Right cardiac atrium (tissue), 5 donors: ENCODE data around the gene SRI. TPM values are rescaled to one million over a fixed set of nuclear protein-coding genes. Genes with fewer than 3 reads are reported as not detected.

ENCODE experiments used
- ATAC-seq, 2 donors: fragments of 200-7000 bp; cut with Tn5 transposase; one replicate each; pipeline versions ENCODE4 v1.8.0 to v1.9.1; 2020; ENCODE audit warnings: moderate library complexity in 2 of 2, mild to moderate bottlenecking in 1 of 2
- DNase-seq, 3 donors: peaks; one replicate each; pipeline ENCODE4 v3.0.0-alpha.2; 2020
- H3K27ac ChIP-seq: one replicate; pipeline ENCODE4 v1.5.1; 2013; ENCODE audit warnings: mild to moderate bottlenecking, low read length, control low read depth, moderate library complexity
- H3K27me3 ChIP-seq: one replicate; pipeline ENCODE4 v1.6.1; 2013; ENCODE audit not compliant: control insufficient read depth, insufficient read depth
- H3K4me1 ChIP-seq: one replicate; pipeline ENCODE4 v1.6.1; 2013; ENCODE audit warnings: low read length; ENCODE audit not compliant: control insufficient read depth, insufficient read depth
- H3K4me3 ChIP-seq: one replicate; pipeline ENCODE4 v1.5.1; 2013; ENCODE audit warnings: low read length, control low read depth
- H3K9me3 ChIP-seq: one replicate; pipeline ENCODE4 v1.6.1; 2013; ENCODE audit warnings: low read length; ENCODE audit not compliant: control insufficient read depth
- WGBS: extraction: QIAGEN DNeasy Blood & Tissue Kit; methylation state at CpG from one replicate; pipeline ENCODE4 v1.1.7; 2013; 5-methylcytosine and 5-hydroxymethylcytosine counted together
- intact Hi-C, 4 donors: fragments of 100-400 bp; cut with DNase I; formaldehyde crosslinking; loops; one replicate each; pipeline versions ENCODE4 v1.11.0 to v1.14.0; 2022 to 2023
- polyA plus RNA-seq: library from polyadenylated mRNA; stranded (reverse); fragments of 200-250 nt; gene quantifications from one replicate; pipeline ENCODE4 v1.2.3, GENCODE V29; 2013
- total RNA-seq, 4 donors: library from RNA; stranded (reverse); fragmentation: NEBNext Ultra II Directional; extraction: Animal tissue kit (Norgen Biotek cat#: 25700); gene quantifications; one replicate each; pipeline ENCODE4 v1.2.1, GENCODE V29; 2021
- donor health status: healthy with polysubstance abuse.
- donor health status: DM: no; HTN: yes; CAD: no.
- donor health status: DM: no; HTN: no; CAD: no.
- donor health status: DM: no; HTN: yes; CAD: no; lungs with severe emphysema.
- donor health status: DM: yes; HTN: yes; CAD: no.

The SRI gene
- total and polyA plus RNA-seq, 5 donors = 62.1 to 103 (median 84.3) TPM

- Histone ChIP-seq H3K4me1 (no peaks in the 10 kb centered on the region), H3K27me3 (no peaks in the 10 kb centered on the region), H3K4me3 (no peak overlapping the region), H3K27ac (no peak overlapping the region), H3K9me3 (peaks cover 8% of the 10 kb centered on the region)
- no peak for ATAC-seq
- intact Hi-C loops = no loop called here
- no peak for DNase-seq
These were observed 37.1 kb upstream of the SRI start for GRCh38 chr7:88256906-88257305.

GRCh38 chr7:88254721-88255424, 35.0 kb upstream of the SRI start:
- intact Hi-C loops = no loop called here
- no peak for ATAC-seq

GRCh38 chr7:88253640-88254039, 33.8 kb upstream of the SRI start:
- H3K27ac ChIP-seq = no peak overlapping the region
- no peaks in the 10 kb centered on the region for H3K27me3 ChIP-seq
- DNase-seq (no peak), ATAC-seq (no peak)
- peaks cover 8% of the 10 kb centered on the region for H3K9me3 ChIP-seq
- no peak overlapping the region for H3K4me3 ChIP-seq
- intact Hi-C loops = no loop called here
- H3K4me1 ChIP-seq = no peaks in the 10 kb centered on the region

More at GRCh38 chr7:88254721-88255424, 35.0 kb upstream of the SRI start:
- Histone ChIP-seq H3K9me3 (peaks cover 8% of the 10 kb centered on the region), H3K27me3 (no peaks in the 10 kb centered on the region), H3K4me3 (no peak overlapping the region), H3K4me1 (no peaks in the 10 kb centered on the region), H3K27ac (no peak overlapping the region)
- 94% methylated on average over 2 of the region's 2 CpGs for WGBS
- DNase-seq = no peak

- no peaks in the 10 kb centered on the region for H3K27me3 ChIP-seq
- ATAC-seq = no peak
- WGBS = 91% methylated on average over 1 of the region's 1 CpG
- no peak overlapping the region for H3K4me3 ChIP-seq
- H3K9me3 ChIP-seq = no peaks in the 10 kb centered on the region
- H3K27ac ChIP-seq = no peak overlapping the region
- H3K4me1 ChIP-seq = no peaks in the 10 kb centered on the region
- intact Hi-C loops = loop anchor here in 2 of 4 donors (5.0 to 10.0 kb wide), 3 partner anchors 108 to 1381 kb away; no protein-coding TSS in a partner anchor
- no peak for DNase-seq
These were observed 24.4 kb upstream of the SRI start for GRCh38 chr7:88244258-88244657.

GRCh38 chr7:88243345-88243909, 23.6 kb upstream of the SRI start:
- DNase-seq (peak in 1 of 3 donors; percentile 45), ATAC-seq (peak; percentile 73 to 91)
- H3K9me3 ChIP-seq = no peaks in the 10 kb centered on the region
- no peak overlapping the region for H3K4me3 ChIP-seq
- no peak overlapping the region for H3K27ac ChIP-seq
- no peaks in the 10 kb centered on the region for H3K4me1 ChIP-seq
- no peaks in the 10 kb centered on the region for H3K27me3 ChIP-seq
- WGBS = 21% methylated on average over 2 of the region's 2 CpGs
- intact Hi-C loops = loop anchor here in 3 of 4 donors (2.0 to 10.0 kb wide), 4 partner anchors 109 to 1381 kb away; no protein-coding TSS in a partner anchor

GRCh38 chr7:88239852-88240251, 20.0 kb upstream of the SRI start:
- Histone ChIP-seq H3K9me3 (no peaks in the 10 kb centered on the region), H3K27ac (no peak overlapping the region), H3K4me1 (no peaks in the 10 kb centered on the region), H3K27me3 (no peaks in the 10 kb centered on the region), H3K4me3 (no peak overlapping the region)
- 92% methylated on average over 1 of the region's 1 CpG for WGBS
- ATAC-seq (no peak), DNase-seq (no peak)
- intact Hi-C loops = loop anchor here in 2 of 4 donors (5.0 to 10.0 kb wide), 3 partner anchors 112 to 1385 kb away; no protein-coding TSS in a partner anchor

- Histone ChIP-seq H3K9me3 (no peaks in the 10 kb centered on the region), H3K4me1 (no peaks in the 10 kb centered on the region), H3K27ac (no peak overlapping the region), H3K27me3 (no peaks in the 10 kb centered on the region), H3K4me3 (no peak overlapping the region)
- DNase-seq (no peak), ATAC-seq (no peak)
- intact Hi-C loops = no loop called here
These were observed 14.0 kb upstream of the SRI start for GRCh38 chr7:88233828-88234227.

- H3K9me3 ChIP-seq = no peaks in the 10 kb centered on the region
- no peak overlapping the region for H3K27ac ChIP-seq
- no peaks in the 10 kb centered on the region for H3K4me1 ChIP-seq
- no peaks in the 10 kb centered on the region for H3K27me3 ChIP-seq
- no peak overlapping the region for H3K4me3 ChIP-seq
- ATAC-seq (peak in 1 of 2 donors; percentile 29), DNase-seq (no peak)
- intact Hi-C loops = no loop called here
- WGBS = 81% methylated on average over 5 of the region's 5 CpGs
These were observed 10.8 kb upstream of the SRI start for GRCh38 chr7:88230646-88231045.

GRCh38 chr7:88229302-88229995, 9.6 kb upstream of the SRI start:
- intact Hi-C loops = no loop called here
- Histone ChIP-seq H3K4me3 (no peak overlapping the region), H3K9me3 (no peaks in the 10 kb centered on the region), H3K27ac (no peak overlapping the region), H3K27me3 (no peaks in the 10 kb centered on the region), H3K4me1 (no peaks in the 10 kb centered on the region)
- ATAC-seq (no peak), DNase-seq (no peak)
- WGBS = 96% methylated on average over 4 of the region's 4 CpGs

- H3K4me3 ChIP-seq = no peak overlapping the region
- ATAC-seq = peak in 1 of 2 donors; percentile 40
- intact Hi-C loops = no loop called here
- no peak overlapping the region for H3K27ac ChIP-seq
- H3K27me3 ChIP-seq = no peaks in the 10 kb centered on the region
- peak in 1 of 3 donors; percentile 46 for DNase-seq
- no peaks in the 10 kb centered on the region for H3K9me3 ChIP-seq
- no peaks in the 10 kb centered on the region for H3K4me1 ChIP-seq
- WGBS = 89% methylated on average over 6 of the region's 6 CpGs
These were observed 7.2 kb upstream of the SRI start for GRCh38 chr7:88226886-88227516.

- ATAC-seq (no peak), DNase-seq (no peak)
- Histone ChIP-seq H3K27me3 (no peaks in the 10 kb centered on the region), H3K27ac (no peak overlapping the region), H3K9me3 (no peaks in the 10 kb centered on the region), H3K4me1 (no peaks in the 10 kb centered on the region), H3K4me3 (no peak overlapping the region)
- 86% methylated on average over 4 of the region's 4 CpGs for WGBS
- intact Hi-C loops = no loop called here
These were observed 6.4 kb upstream of the SRI start for GRCh38 chr7:88226201-88226600.
